Right atrium auricular region (tissue), 2 donors: Measurements from ENCODE around the gene DPP6. TPM values are rescaled to one million over a fixed set of nuclear protein-coding genes. Genes with fewer than 3 reads are reported as not detected.

ENCODE experiments used
- DNase-seq: peaks from one replicate; pipeline ENCODE4 v3.0.0-alpha.2; 2019; ENCODE audit warnings: low spot score
- H3K27ac ChIP-seq, 2 donors: fragments of 200-600 bp; sonication (generic); 1 replicate in 1 of 2; 2 replicates in 1 of 2; pipeline ENCODE4 v1.5.1; 2016 to 2019
- H3K27me3 ChIP-seq, 2 donors: fragments of 200-600 bp; sonication (generic); one replicate each; pipeline versions ENCODE4 v1.5.1 to v1.6.0; 2017 to 2019
- H3K36me3 ChIP-seq: fragments of 200-600 bp; sonication (generic); one replicate; pipeline ENCODE4 v1.5.1; 2016
- H3K4me1 ChIP-seq, 2 donors: fragments of 200-600 bp; sonication (generic); one replicate each; pipeline versions ENCODE4 v1.5.1 to v1.6.0; 2017 to 2019
- H3K4me3 ChIP-seq, 2 donors: fragments of 200-600 bp; sonication (generic); 1 replicate in 1 of 2; 2 replicates in 1 of 2; pipeline ENCODE4 v1.5.1; 2017 to 2019; ENCODE audit warnings: mild to moderate bottlenecking in 1 of 2, moderate library complexity in 1 of 2
- H3K9me3 ChIP-seq, 2 donors: fragments of 200-600 bp; sonication (generic); one replicate each; pipeline ENCODE4 v1.5.1; 2019
- CTCF ChIP-seq, 2 donors: fragments of 200-600 bp; sonication (generic); IDR thresholded peaks; one replicate each; pipeline ENCODE4 v1.5.1; 2019; ENCODE audit warnings: antibody characterized with exemption in 2 of 2
- total RNA-seq, 2 donors: library from RNA; depleted of rRNA; stranded (reverse); fragments of >200 nt; gene quantifications; one replicate each; pipeline ENCODE4 v1.1.0, GENCODE V29; 2016

DPP6 gene
- total RNA-seq, 2 donors from 2014 or later, result 0.35 to 0.85 TPM

DNA sequence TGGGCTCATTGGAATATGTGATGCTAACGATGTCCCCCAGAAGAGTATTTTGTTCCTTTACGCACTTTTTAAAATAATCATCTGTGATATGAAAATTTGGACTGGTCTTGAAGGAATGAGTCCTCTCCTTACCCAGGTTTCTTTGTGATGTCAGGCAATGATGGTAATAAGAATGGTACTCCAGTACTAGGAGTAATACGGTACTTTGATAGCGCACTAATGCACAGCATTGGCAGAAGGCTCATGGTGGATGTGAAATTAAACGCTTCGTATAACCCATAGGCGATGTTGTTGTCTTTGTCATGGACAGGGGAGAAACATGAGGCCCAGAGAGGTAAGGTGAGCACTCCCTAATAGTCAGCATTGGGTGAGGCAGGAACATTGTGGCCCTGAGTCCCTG lies 125.4 kb downstream of the DPP6 start:
- TF ChIP-seq CTCF (IDR thresholded peaks at IDR 0.05), result no peak
- no peaks in the 10 kb centered on the region for H3K36me3 ChIP-seq
- no peaks in the 10 kb centered on the region for H3K27me3 ChIP-seq
- no peak for DNase-seq
- no peak overlapping the region for H3K4me3 ChIP-seq
- H3K4me1 ChIP-seq, result no peaks in the 10 kb centered on the region
- no peaks in the 10 kb centered on the region for H3K9me3 ChIP-seq
- H3K27ac ChIP-seq, result no peak overlapping the region

DNA sequence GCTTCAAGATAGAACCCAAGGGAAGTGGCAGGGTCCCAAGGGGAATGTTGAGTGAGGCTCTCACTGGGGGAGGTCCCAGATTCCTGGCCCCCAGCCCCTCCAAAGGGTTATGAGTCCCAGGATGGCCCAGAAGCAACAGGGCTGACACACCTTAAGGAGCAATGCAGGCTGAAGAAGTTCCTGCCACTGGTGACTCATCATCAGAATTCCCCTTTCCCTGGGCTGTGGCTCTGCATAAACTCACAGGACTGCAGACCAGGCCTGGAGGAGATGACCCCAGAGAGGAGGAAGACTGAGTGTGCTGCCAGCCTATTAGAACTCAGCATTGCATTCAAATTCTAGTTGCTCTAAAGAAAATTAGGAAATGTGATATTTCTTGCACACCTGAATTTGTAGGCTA lies 126.7 kb downstream of the DPP6 start:
- H3K27me3 ChIP-seq, result no peaks in the 10 kb centered on the region
- no peaks in the 10 kb centered on the region for H3K36me3 ChIP-seq
- H3K4me1 ChIP-seq, result no peaks in the 10 kb centered on the region
- no peak for DNase-seq
- no peak overlapping the region for H3K4me3 ChIP-seq
- H3K27ac ChIP-seq, result no peak overlapping the region
- TF ChIP-seq CTCF (IDR thresholded peaks at IDR 0.05), result no peak
- H3K9me3 ChIP-seq, result no peaks in the 10 kb centered on the region

DNA sequence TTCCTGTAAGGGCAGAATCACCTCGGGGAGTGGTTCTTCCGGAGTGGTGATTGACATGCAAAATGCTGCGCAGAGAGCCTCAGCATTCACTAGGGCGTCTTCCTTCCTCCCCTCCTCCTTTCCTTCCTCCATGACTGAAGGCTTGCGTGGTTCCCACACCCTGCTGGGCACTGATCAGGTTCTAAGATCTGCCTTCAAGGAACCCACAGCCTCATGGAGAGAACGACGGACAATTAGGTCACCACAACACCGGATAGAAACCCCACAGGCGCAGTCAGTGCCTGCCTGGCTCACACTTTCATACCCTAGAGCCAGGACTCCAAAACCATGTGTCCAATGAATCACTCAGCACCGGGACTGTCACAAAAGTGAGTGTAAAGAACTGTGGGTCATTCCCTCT lies 131.3 kb downstream of the DPP6 start:
- Histone ChIP-seq H3K27me3 (no peaks in the 10 kb centered on the region), H3K4me3 (no peak overlapping the region), H3K4me1 (no peaks in the 10 kb centered on the region), H3K27ac (no peak overlapping the region), H3K36me3 (no peaks in the 10 kb centered on the region), H3K9me3 (no peaks in the 10 kb centered on the region)
- no peak for DNase-seq
- TF ChIP-seq CTCF (IDR thresholded peaks at IDR 0.05), result no peak

DNA sequence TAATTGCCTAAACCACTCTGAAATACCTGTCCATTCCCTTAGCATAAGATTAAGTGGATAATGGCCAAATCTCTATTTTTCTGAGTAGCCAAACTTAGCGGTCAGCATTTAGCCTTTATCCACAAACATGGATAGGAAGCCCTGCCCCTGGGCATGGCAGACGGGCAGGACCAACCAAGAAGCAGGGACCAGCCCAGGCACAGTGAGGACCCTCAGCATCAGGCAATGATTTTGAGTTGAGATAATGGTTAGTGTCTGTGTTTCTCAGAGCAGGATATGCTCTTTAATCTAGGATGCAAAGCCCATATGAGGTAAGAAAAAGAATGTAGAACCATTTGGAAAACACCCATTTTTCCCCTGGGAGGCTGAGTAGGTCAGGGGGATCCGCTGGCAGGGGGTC lies 131.7 kb downstream of the DPP6 start:
- Histone ChIP-seq H3K9me3 (no peaks in the 10 kb centered on the region), H3K27me3 (no peaks in the 10 kb centered on the region)
- no peak for TF ChIP-seq CTCF (IDR thresholded peaks at IDR 0.05)

DNA sequence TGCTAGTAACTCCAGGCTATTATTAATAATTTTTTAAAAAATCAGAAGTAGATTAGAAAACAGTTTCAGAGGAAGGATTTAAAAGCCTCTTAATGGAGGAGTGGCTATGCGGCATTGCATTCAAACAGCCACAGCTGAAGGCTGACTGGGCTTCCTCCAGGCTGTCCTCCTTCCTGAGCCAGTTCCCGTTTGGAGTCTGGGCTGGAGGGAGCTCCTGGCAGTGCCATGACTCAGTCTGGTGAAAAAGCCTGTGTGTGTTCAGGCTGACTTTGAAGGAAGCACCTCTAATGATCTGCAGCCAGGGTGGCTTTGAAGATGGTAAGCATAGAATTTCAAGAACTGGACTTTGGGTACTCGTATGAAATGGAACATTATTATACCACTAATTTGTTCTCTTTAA lies 134.6 kb downstream of the DPP6 start:
- H3K36me3 ChIP-seq, result no peaks in the 10 kb centered on the region
- DNase-seq, result no peak
- H3K9me3 ChIP-seq, result no peaks in the 10 kb centered on the region
- no peaks in the 10 kb centered on the region for H3K4me1 ChIP-seq
- TF ChIP-seq CTCF (IDR thresholded peaks at IDR 0.05), result no peak
- H3K27me3 ChIP-seq, result no peaks in the 10 kb centered on the region
- no peak overlapping the region for H3K4me3 ChIP-seq
- no peak overlapping the region for H3K27ac ChIP-seq

More for the DNA sequence above, 131.7 kb downstream of the DPP6 start:
- Histone ChIP-seq H3K4me1 (no peaks in the 10 kb centered on the region), H3K4me3 (no peak overlapping the region), H3K36me3 (no peaks in the 10 kb centered on the region), H3K27ac (no peak overlapping the region)
- DNase-seq, result no peak

DNA sequence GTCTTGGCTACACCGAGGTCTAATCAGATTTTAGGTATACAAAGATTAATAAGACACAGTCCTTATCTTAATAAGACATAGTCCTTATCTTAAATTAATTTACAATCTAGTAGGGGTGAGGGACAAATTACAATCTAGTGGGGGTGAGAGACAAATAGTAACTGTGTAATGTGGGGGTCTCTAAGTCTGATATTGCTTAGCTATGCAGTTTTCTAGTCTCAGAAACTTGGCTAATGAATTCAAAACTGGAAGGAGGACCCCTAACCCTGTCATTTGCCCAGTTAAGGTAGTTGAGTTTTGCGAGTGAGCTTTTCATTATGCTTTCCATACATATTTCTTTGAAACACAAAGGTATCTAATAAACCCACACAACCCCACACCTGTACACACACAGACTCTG lies 136.1 kb downstream of the DPP6 start:
- Histone ChIP-seq H3K4me1 (no peaks in the 10 kb centered on the region), H3K36me3 (no peaks in the 10 kb centered on the region), H3K9me3 (no peaks in the 10 kb centered on the region), H3K27ac (no peak overlapping the region), H3K4me3 (no peak overlapping the region), H3K27me3 (no peaks in the 10 kb centered on the region)
- TF ChIP-seq CTCF (IDR thresholded peaks at IDR 0.05), result no peak
- DNase-seq, result no peak
